Kidney (tissue), 14 donors: Measurements from ENCODE around the gene SERINC3. TPM values are rescaled to one million over a fixed set of nuclear protein-coding genes. Genes with fewer than 3 reads are reported as not detected.

Experiments
- DNase-seq, 5 donors: peaks; one replicate each; pipeline ENCODE4 v3.0.0-alpha.2; 2013 to 2020
- FAIRE-seq: peaks from 2 replicates; lab custom pipeline; 2012; peaks lifted over from hg19 to GRCh38; lab: Jason Lieb, UNC
- H3K27ac ChIP-seq, 2 donors: one replicate each; pipeline ENCODE4 v1.7.0; 2013; ENCODE audit warnings: low read depth in 2 of 2, low read length in 2 of 2, inconsistent platforms in 1 of 2
- H3K27me3 ChIP-seq: one replicate; pipeline ENCODE4 v1.7.1; 2013; ENCODE audit warnings: low read length, inconsistent platforms; ENCODE audit not compliant: control insufficient read depth, insufficient read depth
- H3K36me3 ChIP-seq, 3 donors: one replicate each; pipeline versions ENCODE4 v1.7.0 to v1.7.1; 2013; ENCODE audit warnings: low read length in 3 of 3, control low read depth in 1 of 3, inconsistent platforms in 1 of 3; ENCODE audit not compliant: insufficient read depth in 3 of 3, control insufficient read depth in 2 of 3
- H3K4me1 ChIP-seq, 3 donors: one replicate each; pipeline versions ENCODE4 v1.7.0 to v1.7.1; 2013; ENCODE audit warnings: low read length in 3 of 3, inconsistent platforms in 1 of 3, low read depth in 1 of 3; ENCODE audit not compliant: control insufficient read depth in 2 of 3, insufficient read depth in 2 of 3
- H3K4me3 ChIP-seq, 3 donors: one replicate each; pipeline versions ENCODE4 v1.7.0 to v1.8.1; 2013; ENCODE audit warnings: low read length in 3 of 3, control low read depth in 1 of 3, inconsistent platforms in 1 of 3
- H3K9ac ChIP-seq, 3 donors: one replicate each; pipeline versions ENCODE4 v1.7.0 to v1.7.1; 2013; ENCODE audit warnings: low read length in 3 of 3, control low read depth in 1 of 3, inconsistent platforms in 1 of 3
- H3K9me3 ChIP-seq, 3 donors: one replicate each; pipeline versions ENCODE4 v1.7.0 to v1.7.1; 2013; ENCODE audit warnings: low read length in 3 of 3, control low read depth in 1 of 3, inconsistent platforms in 1 of 3; ENCODE audit not compliant: control insufficient read depth in 2 of 3, insufficient read depth in 1 of 3
- CTCF ChIP-seq: IDR thresholded peaks from 3 replicates; pipeline ENCODE4 v1.5.1; 2012; ENCODE audit warnings: mild to moderate bottlenecking, moderate library complexity, borderline replicate concordance; ENCODE audit not compliant: insufficient read depth; ENCODE audit errors: extremely low read depth
- intact Hi-C: fragments of 100-400 bp; cut with DNase I; formaldehyde crosslinking; loops from one replicate; pipeline ENCODE4 v1.11.1; 2022
- polyA plus RNA-seq: library from polyadenylated mRNA; stranded (reverse); fragments of 350-450 nt; fragmentation: Illumina TruSeq; extraction: RNeasy Lipid Tissue Mini Kit (QIAGEN cat#74804); gene quantifications from one replicate; pipeline ENCODE4 v1.2.3, GENCODE V29; 2014; ENCODE audit warnings: low read depth, low replicate concordance; ENCODE audit not compliant: insufficient read depth
- total RNA-seq: library from RNA; stranded (reverse); fragmentation: NEBNext Ultra II Directional; extraction: Animal tissue kit (Norgen Biotek cat#: 25700); gene quantifications from one replicate; pipeline ENCODE4 v1.2.1, GENCODE V29; 2021
- donor health status: control.
- donor health status: control.
- donor health status: control.
- donor health status: control.
- donor health status: control.
- donor health status: DM: yes; HTN: yes; CAD: no.
- donor health status: Normal renal cell carcinoma (clear cell type).

SERINC3 gene
- total and polyA plus RNA-seq, 2 donors from 2014 or later: 41.6 to 90.4 TPM

- no peak overlapping the region for H3K9ac ChIP-seq
- DNase-seq (no peak), FAIRE-seq (no peak)
- H3K4me1 ChIP-seq: peaks cover 0 to 17% (median 11%) of the 10 kb centered on the region in 3 donors
- TF ChIP-seq CTCF: no peak
- peaks cover 0 to 2% (median 0%) of the 10 kb centered on the region in 3 donors for H3K36me3 ChIP-seq
- H3K27ac ChIP-seq: no peak overlapping the region
- no peaks in the 10 kb centered on the region for H3K27me3 ChIP-seq
- intact Hi-C loops: no loop called here
- no peaks in the 10 kb centered on the region for H3K9me3 ChIP-seq
- H3K4me3 ChIP-seq: no peak overlapping the region
These were observed 4.4 kb downstream of the SERINC3 start for GRCh38 chr20:44517454-44517853.

GRCh38 chr20:44516491-44516890, 5.4 kb downstream of the SERINC3 start:
- FAIRE-seq: no peak
- no peak overlapping the region for H3K27ac ChIP-seq

GRCh38 chr20:44513871-44514270, 8.0 kb downstream of the SERINC3 start:
- no peak for FAIRE-seq
- no peak overlapping the region for H3K4me3 ChIP-seq

More at GRCh38 chr20:44516491-44516890, 5.4 kb downstream of the SERINC3 start:
- no peak for DNase-seq
- H3K4me1 ChIP-seq: peaks cover 0 to 17% (median 11%) of the 10 kb centered on the region in 3 donors
- no peak for TF ChIP-seq CTCF
- H3K9ac ChIP-seq: no peak overlapping the region
- H3K36me3 ChIP-seq: peaks cover 2 to 5% (median 2%) of the 10 kb centered on the region in 3 donors
- H3K9me3 ChIP-seq: no peaks in the 10 kb centered on the region
- H3K27me3 ChIP-seq: no peaks in the 10 kb centered on the region
- no peak overlapping the region for H3K4me3 ChIP-seq
- intact Hi-C loops: no loop called here

More at GRCh38 chr20:44513871-44514270, 8.0 kb downstream of the SERINC3 start:
- Histone ChIP-seq H3K27me3 (no peaks in the 10 kb centered on the region), H3K27ac (no peak overlapping the region), H3K36me3 (peaks cover 6 to 18% (median 9%) of the 10 kb centered on the region in 3 donors), H3K4me1 (no peaks in the 10 kb centered on the region), H3K9ac (no peak overlapping the region), H3K9me3 (no peaks in the 10 kb centered on the region)
- intact Hi-C loops: no loop called here
- no peak for DNase-seq
- no peak for TF ChIP-seq CTCF
